Measurements from ENCODE around the gene VPS45. TPM values are rescaled to one million over a fixed set of nuclear protein-coding genes. Genes with fewer than 3 reads are reported as not detected.

VPS45 gene
- total RNA-seq, 6 donors from 2014 or later, result 16.3 to 50.3 (median 30.8) TPM

- DNase-seq (peak in 1 of 2 donors; percentile 69), ATAC-seq (ENCODE audit: low FRiP score in 2 of 2) (peak in 1 of 2 donors; percentile 56)
- Histone ChIP-seq H3K27ac (no peak overlapping the region), H3K27me3 (no peaks in the 10 kb centered on the region), H3K36me3 (no peaks in the 10 kb centered on the region), H3K4me3 (no peak overlapping the region), H3K4me1 (peaks cover 0 to 4% (median 0%) of the 10 kb centered on the region in 4 donors), H3K9me3 (no peaks in the 10 kb centered on the region)
- no peak for TF ChIP-seq POLR2AphosphoS5 (IDR thresholded peaks at IDR 0.05)
- 69 to 76% methylated on average over 6 of the region's 6 CpGs for WGBS, 2 donors
These were observed 45.2 kb upstream of the VPS45 start for GRCh38 chr1:150022357-150022756.

GRCh38 chr1:150024156-150024555 lies 43.4 kb upstream of the VPS45 start:
- TF ChIP-seq POLR2A (IDR thresholded peaks at IDR 0.05) (no peak), CTCF (IDR thresholded peaks at IDR 0.05) (no peak), EP300 (IDR thresholded peaks at IDR 0.05) (no peak), POLR2AphosphoS5 (IDR thresholded peaks at IDR 0.05) (no peak)
- Histone ChIP-seq H3K27ac (no peak overlapping the region), H3K9me3 (no peaks in the 10 kb centered on the region), H3K27me3 (no peaks in the 10 kb centered on the region), H3K4me1 (peaks cover 0 to 4% (median 0%) of the 10 kb centered on the region in 4 donors), H3K4me3 (no peak overlapping the region), H3K36me3 (no peaks in the 10 kb centered on the region)
- DNase-seq (no peak), ATAC-seq (ENCODE audit: low FRiP score in 2 of 2) (no peak)
- whole genome bisulfite sequencing, 2 donors, result 84 to 94% methylated on average over 2 of the region's 2 CpGs

GRCh38 chr1:150028322-150028721 lies 39.3 kb upstream of the VPS45 start:
- DNase-seq (no peak), ATAC-seq (ENCODE audit: low FRiP score in 2 of 2) (no peak)
- no peak for TF ChIP-seq CTCF (IDR thresholded peaks at IDR 0.05)
- TF ChIP-seq POLR2A (IDR thresholded peaks at IDR 0.05), result no peak
- no peak for TF ChIP-seq POLR2AphosphoS5 (IDR thresholded peaks at IDR 0.05)
- TF ChIP-seq EP300 (IDR thresholded peaks at IDR 0.05), result no peak
- WGBS, 2 donors, result 79 to 97% methylated on average over 1 of the region's 1 CpG
- no peaks in the 10 kb centered on the region for H3K4me1 ChIP-seq
- no peak overlapping the region for H3K4me3 ChIP-seq
- H3K27ac ChIP-seq, result no peak overlapping the region
- H3K27me3 ChIP-seq, result no peaks in the 10 kb centered on the region
- no peaks in the 10 kb centered on the region for H3K9me3 ChIP-seq
- no peaks in the 10 kb centered on the region for H3K36me3 ChIP-seq

- H3K4me1 ChIP-seq, result no peaks in the 10 kb centered on the region
- no peaks in the 10 kb centered on the region for H3K9me3 ChIP-seq
- TF ChIP-seq POLR2A (IDR thresholded peaks at IDR 0.05), result no peak
- TF ChIP-seq EP300 (IDR thresholded peaks at IDR 0.05), result no peak
- no peak for TF ChIP-seq CTCF (IDR thresholded peaks at IDR 0.05)
- TF ChIP-seq POLR2AphosphoS5 (IDR thresholded peaks at IDR 0.05), result no peak
- no peaks in the 10 kb centered on the region for H3K27me3 ChIP-seq
- H3K36me3 ChIP-seq, result no peaks in the 10 kb centered on the region
- H3K27ac ChIP-seq, result no peak overlapping the region
- H3K4me3 ChIP-seq, result no peak overlapping the region
- ATAC-seq (ENCODE audit: low FRiP score in 2 of 2), result no peak
- no peak for DNase-seq
These were observed 33.2 kb upstream of the VPS45 start for GRCh38 chr1:150034336-150034735.

GRCh38 chr1:150049926-150050325 lies 17.6 kb upstream of the VPS45 start:
- Histone ChIP-seq H3K36me3 (no peaks in the 10 kb centered on the region), H3K4me1 (peaks cover 0 to 3% (median 1%) of the 10 kb centered on the region in 4 donors), H3K9me3 (no peaks in the 10 kb centered on the region), H3K4me3 (no peak overlapping the region), H3K27me3 (no peaks in the 10 kb centered on the region), H3K27ac (no peak overlapping the region)
- TF ChIP-seq POLR2AphosphoS5 (IDR thresholded peaks at IDR 0.05) (no peak), CTCF (IDR thresholded peaks at IDR 0.05) (no peak), EP300 (IDR thresholded peaks at IDR 0.05) (no peak), POLR2A (IDR thresholded peaks at IDR 0.05) (no peak)
- 73 to 75% methylated on average over 2 of the region's 2 CpGs for WGBS, 2 donors
- DNase-seq, result no peak
- ATAC-seq (ENCODE audit: low FRiP score in 2 of 2), result no peak
